Endothelial cell (in vitro differentiated cells): ENCODE results near the gene ARL6IP4. TPM values are rescaled to one million over a fixed set of nuclear protein-coding genes. Genes with fewer than 3 reads are reported as not detected.

ENCODE experiments used
- DNase-seq: peaks from one replicate; pipeline ENCODE4 v3.0.0; 2021; ENCODE audit warnings: low spot score
- H3K27ac Mint-ChIP-seq: one replicate; pipeline ENCODE4 v1.8.0; 2021; ENCODE audit warnings: mixed read lengths, inconsistent platforms; ENCODE audit not compliant: unreplicated experiment
- H3K27me3 Mint-ChIP-seq: one replicate; pipeline ENCODE4 v1.8.0; 2021; ENCODE audit warnings: mild to moderate bottlenecking, moderate library complexity, mixed read lengths, inconsistent platforms; ENCODE audit not compliant: unreplicated experiment
- H3K36me3 Mint-ChIP-seq: one replicate; pipeline ENCODE4 v1.8.0; 2021; ENCODE audit warnings: mild to moderate bottlenecking, low read depth, mixed read lengths, inconsistent platforms; ENCODE audit not compliant: unreplicated experiment
- H3K4me1 Mint-ChIP-seq: one replicate; pipeline ENCODE4 v1.8.0; 2021; ENCODE audit warnings: mild to moderate bottlenecking, mixed read lengths, inconsistent platforms; ENCODE audit not compliant: unreplicated experiment
- H3K4me3 Mint-ChIP-seq: one replicate; pipeline ENCODE4 v1.8.0; 2021; ENCODE audit warnings: mild to moderate bottlenecking, mixed read lengths, inconsistent platforms; ENCODE audit not compliant: unreplicated experiment
- H3K9me3 Mint-ChIP-seq: one replicate; pipeline ENCODE4 v1.8.0; 2021; ENCODE audit warnings: mixed read lengths, inconsistent platforms; ENCODE audit not compliant: unreplicated experiment
- total RNA-seq: library from RNA; stranded (reverse); fragmentation: NEBNext Ultra II Directional; extraction: Animal tissue kit (Norgen Biotek cat#: 25700); gene quantifications from one replicate; pipeline ENCODE4 v1.2.1, GENCODE V29; 2021; ENCODE audit not compliant: unreplicated experiment
- TF ChIP-seq, protein P1 (sequence below): fragments of 200-600 bp; sonication (generic); IDR thresholded peaks from one replicate; pipeline ENCODE4 v1.5.0; 2021; ENCODE audit warnings: antibody characterized with exemption; ENCODE audit not compliant: unreplicated experiment

The ARL6IP4 gene
- total RNA-seq, 1 donor from 2014 or later = 151 TPM

DNA sequence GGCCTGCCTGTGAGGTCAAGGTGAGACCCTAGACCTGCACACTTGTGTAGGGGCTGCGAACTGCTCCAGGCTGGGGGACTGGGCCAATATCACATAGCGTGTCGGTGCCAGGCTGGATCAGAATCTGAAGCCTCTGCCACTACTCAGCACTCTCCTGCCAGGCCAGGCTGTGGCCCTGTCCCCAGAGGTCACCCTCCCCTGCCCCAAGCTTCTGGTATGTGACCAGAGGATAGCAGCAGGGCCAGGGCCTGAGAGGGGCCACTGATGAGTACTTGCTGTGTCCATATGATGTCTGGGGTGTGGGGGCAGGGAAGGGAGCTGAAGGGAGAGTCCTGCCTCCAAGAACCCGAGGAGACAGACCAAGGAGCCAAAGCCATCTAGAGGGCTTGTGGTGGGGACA, 17.8 kb downstream of the ARL6IP4 start:
- Mint-ChIP-seq H3K9me3 (no peaks in the 10 kb centered on the region), H3K27ac (no peak overlapping the region), H3K27me3 (no peaks in the 10 kb centered on the region), H3K4me3 (no peak overlapping the region), H3K36me3 (peaks cover 6% of the 10 kb centered on the region), H3K4me1 (no peaks in the 10 kb centered on the region)
- no peak for DNase-seq
- TF ChIP-seq, protein P1, sequence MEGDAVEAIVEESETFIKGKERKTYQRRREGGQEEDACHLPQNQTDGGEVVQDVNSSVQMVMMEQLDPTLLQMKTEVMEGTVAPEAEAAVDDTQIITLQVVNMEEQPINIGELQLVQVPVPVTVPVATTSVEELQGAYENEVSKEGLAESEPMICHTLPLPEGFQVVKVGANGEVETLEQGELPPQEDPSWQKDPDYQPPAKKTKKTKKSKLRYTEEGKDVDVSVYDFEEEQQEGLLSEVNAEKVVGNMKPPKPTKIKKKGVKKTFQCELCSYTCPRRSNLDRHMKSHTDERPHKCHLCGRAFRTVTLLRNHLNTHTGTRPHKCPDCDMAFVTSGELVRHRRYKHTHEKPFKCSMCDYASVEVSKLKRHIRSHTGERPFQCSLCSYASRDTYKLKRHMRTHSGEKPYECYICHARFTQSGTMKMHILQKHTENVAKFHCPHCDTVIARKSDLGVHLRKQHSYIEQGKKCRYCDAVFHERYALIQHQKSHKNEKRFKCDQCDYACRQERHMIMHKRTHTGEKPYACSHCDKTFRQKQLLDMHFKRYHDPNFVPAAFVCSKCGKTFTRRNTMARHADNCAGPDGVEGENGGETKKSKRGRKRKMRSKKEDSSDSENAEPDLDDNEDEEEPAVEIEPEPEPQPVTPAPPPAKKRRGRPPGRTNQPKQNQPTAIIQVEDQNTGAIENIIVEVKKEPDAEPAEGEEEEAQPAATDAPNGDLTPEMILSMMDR = no peak

DNA sequence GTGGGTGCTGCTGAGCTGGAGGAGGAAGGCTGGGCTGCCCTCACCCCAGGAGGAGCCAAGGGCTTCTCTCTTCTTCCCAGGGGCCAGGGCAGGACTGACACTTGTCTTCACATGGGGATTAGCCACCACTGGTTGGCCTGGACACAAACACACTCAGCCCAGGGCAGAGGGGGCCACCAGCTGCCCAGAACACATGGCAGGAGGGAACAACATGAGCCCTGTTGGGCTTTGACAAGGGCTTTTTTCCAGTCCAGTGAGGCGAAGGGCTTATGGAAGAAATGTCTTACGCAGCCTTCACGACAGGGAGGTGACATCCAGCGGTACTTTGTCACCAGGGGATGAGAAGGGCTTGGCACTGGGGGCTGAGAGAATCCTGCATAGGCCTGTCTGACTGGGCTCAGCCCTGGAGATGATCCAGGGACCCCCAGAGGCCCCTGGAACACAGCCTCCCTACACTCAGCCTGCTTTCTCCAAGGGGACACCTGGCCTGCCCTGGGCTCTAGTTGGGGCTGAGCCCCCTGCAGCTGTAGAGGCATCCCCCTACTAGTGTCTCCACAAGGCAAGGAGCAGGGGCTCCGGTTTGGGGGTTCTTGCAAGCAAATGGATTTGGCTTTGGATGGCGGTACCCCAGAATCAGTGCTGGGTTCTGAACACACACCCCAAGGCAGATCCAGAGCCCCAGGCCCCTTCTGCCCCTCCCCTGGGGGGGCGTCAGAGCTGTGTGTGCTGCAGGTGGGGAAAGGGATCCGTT, 18.9 kb downstream of the ARL6IP4 start:
- Mint-ChIP-seq H3K27me3 (no peaks in the 10 kb centered on the region), H3K4me3 (no peak overlapping the region), H3K36me3 (peaks cover 6% of the 10 kb centered on the region), H3K27ac (no peak overlapping the region), H3K9me3 (no peaks in the 10 kb centered on the region), H3K4me1 (no peaks in the 10 kb centered on the region)
- TF ChIP-seq, protein P1 = no peak
- DNase-seq = no peak

DNA sequence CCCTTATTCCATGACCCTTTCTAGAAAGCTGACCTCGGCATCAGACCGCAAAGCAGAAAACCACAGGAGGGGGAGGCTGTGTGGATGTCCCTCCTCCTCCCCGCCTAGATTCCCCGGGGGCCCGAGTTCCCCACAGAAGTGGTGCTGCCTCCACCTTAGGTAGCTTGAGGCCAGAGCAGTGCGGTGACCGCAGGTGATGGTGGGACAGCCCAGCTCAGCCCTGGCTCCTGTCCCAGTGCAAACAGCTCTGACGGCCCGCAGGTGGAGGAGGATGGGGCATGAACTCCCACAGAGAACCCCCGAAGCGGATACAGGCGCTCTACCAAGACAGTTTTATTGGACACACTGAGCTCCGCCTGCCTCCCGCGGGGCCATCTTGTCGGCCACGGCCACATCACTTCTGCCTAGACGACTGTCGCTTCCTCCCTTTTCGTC, 19.5 kb downstream of the ARL6IP4 start:
- Mint-ChIP-seq H3K27ac (no peak overlapping the region), H3K4me3 (no peak overlapping the region)

DNA sequence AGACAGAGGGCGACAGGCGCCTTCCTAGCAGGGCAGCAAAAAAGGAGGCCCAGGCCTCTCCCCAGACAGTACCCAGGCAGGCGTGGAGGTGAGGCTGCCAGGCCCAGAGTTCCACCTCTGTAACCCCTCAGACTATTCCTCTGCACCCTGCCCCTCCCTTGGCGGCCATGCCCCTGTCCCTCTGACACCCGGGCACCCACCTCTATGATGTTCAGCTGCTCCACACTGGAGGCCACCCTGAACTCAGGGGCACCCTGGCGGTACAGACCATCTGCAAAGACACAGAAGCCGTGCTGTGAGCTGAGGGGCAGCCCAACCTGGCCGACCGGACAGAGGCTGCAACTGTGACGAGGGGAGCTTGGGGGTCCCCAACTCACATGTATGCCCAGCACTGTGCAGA, 20.1 kb downstream of the ARL6IP4 start:
- Mint-ChIP-seq H3K9me3 (no peaks in the 10 kb centered on the region), H3K4me3 (no peak overlapping the region), H3K27me3 (no peaks in the 10 kb centered on the region), H3K4me1 (no peaks in the 10 kb centered on the region), H3K27ac (no peak overlapping the region), H3K36me3 (peaks cover 6% of the 10 kb centered on the region)
- no peak for DNase-seq
- TF ChIP-seq, protein P1 = no peak

More for the DNA sequence above, 19.5 kb downstream of the ARL6IP4 start:
- Mint-ChIP-seq H3K36me3 (peaks cover 6% of the 10 kb centered on the region), H3K27me3 (no peaks in the 10 kb centered on the region), H3K4me1 (no peaks in the 10 kb centered on the region), H3K9me3 (no peaks in the 10 kb centered on the region)
- TF ChIP-seq, protein P1 = no peak
- DNase-seq = no peak

DNA sequence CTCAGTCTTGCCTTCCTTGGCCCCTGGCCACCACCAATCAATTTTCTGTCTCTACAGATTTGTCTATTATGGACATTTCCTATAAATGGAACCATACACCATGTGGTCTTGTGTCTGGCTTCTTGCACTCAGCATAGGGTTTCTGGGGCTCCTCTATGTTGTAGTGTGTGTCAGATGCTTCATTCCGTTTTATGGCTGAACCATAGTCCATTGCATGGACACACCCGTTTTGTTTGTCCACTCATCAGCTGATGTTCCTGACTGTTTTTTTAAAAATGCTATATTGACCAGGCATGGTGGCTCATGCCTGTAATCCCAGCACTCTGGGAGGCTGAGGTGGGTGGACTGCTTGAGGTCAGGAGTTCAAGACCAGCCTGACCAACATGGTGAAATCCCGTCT, 21.0 kb downstream of the ARL6IP4 start:
- DNase-seq = no peak
- Mint-ChIP-seq H3K36me3 (peaks cover 6% of the 10 kb centered on the region), H3K27ac (no peak overlapping the region)

More for the DNA sequence above, 21.0 kb downstream of the ARL6IP4 start:
- no peak overlapping the region for H3K4me3 Mint-ChIP-seq
- H3K27me3 Mint-ChIP-seq = no peaks in the 10 kb centered on the region
- no peaks in the 10 kb centered on the region for H3K9me3 Mint-ChIP-seq
- TF ChIP-seq, protein P1 = no peak
- no peaks in the 10 kb centered on the region for H3K4me1 Mint-ChIP-seq
